K562 (cell line): ENCODE data around the gene SSBP2. TPM values are rescaled to one million over a fixed set of nuclear protein-coding genes. Genes with fewer than 3 reads are reported as not detected.

ENCODE experiments used
- HDGF ChIP-seq: fragments of 450-650 bp; IDR thresholded peaks from 2 replicates; pipeline ENCODE4 v1.6.1; 2016
- MAZ ChIP-seq, 2 experiments: fragments of 450-650 bp in 1 of 2; sonication (generic) in 1 of 2; formaldehyde crosslinking; IDR thresholded peaks in 1 of 2; conservative IDR thresholded peaks in 1 of 2; 2 replicates each; pipeline versions ENCODE4 v1.4.0 to v1.5.0; 2020; ENCODE audit warnings: mild to moderate bottlenecking in 1 of 2, missing genetic modification reagents in 1 of 2
- RBBP5 ChIP-seq: fragments of 200-600 bp; sonication (generic); IDR thresholded peaks from 2 replicates; pipeline ENCODE4 v1.6.1; 2012; ENCODE audit warnings: borderline replicate concordance, mild to moderate bottlenecking, low read length, control low read depth, inconsistent platforms; ENCODE audit not compliant: insufficient read depth, poor library complexity, severe bottlenecking
- RNF2 ChIP-seq: sonication (generic); IDR thresholded peaks from 2 replicates; pipeline ENCODE4 v1.6.1; 2016
- YBX1 ChIP-seq: fragments of 450-650 bp; IDR thresholded peaks from 2 replicates; pipeline ENCODE4 v1.7.1; 2016; ENCODE audit warnings: mild to moderate bottlenecking
- YY1 ChIP-seq, 3 experiments: IDR thresholded peaks; 2 replicates each; pipeline ENCODE4 v1.6.1; 2011; ENCODE audit warnings: low read length in 2 of 3, mild to moderate bottlenecking in 2 of 3, moderate library complexity in 2 of 3, borderline replicate concordance in 1 of 3, control low read depth in 1 of 3, low read depth in 1 of 3; ENCODE audit not compliant: insufficient read depth in 3 of 3, insufficient replicate concordance in 2 of 3, control insufficient read depth in 1 of 3, insufficient read length in 1 of 3; ENCODE audit errors: extremely low read depth in 1 of 3
- ZBTB7A ChIP-seq: IDR thresholded peaks from 2 replicates; pipeline ENCODE4 v1.6.1; 2011; ENCODE audit warnings: low read depth, mild to moderate bottlenecking, low read length, moderate library complexity, borderline replicate concordance; ENCODE audit not compliant: control insufficient read depth
- polyA plus RNA-seq, 8 experiments: library from polyadenylated mRNA; depleted of rRNA in 4 of 8; stranded (reverse) in 5 of 8; unstranded in 3 of 8; fragments of >200 nt; fragmentation: Nextera tagmentation in 2 of 8; fragmentation: Illumina TruSeq in 1 of 8; extraction: Ambion mirVana in 2 of 8; extraction: Trizol in 1 of 8; gene quantifications; 2 replicates each; pipeline versions ENCODE4 v1.2.1 to v1.2.3, GENCODE V29; 2011 to 2014; ENCODE audit warnings: inconsistent platforms in 1 of 8, missing spikeins in 1 of 8
- total RNA-seq, 7 experiments: library from RNA; depleted of rRNA in 6 of 7; stranded (reverse); fragments of >200 nt in 6 of 7; fragmentation: Illumina TruSeq in 2 of 7; extraction: Trizol in 2 of 7; gene quantifications; 2 replicates each; pipeline versions ENCODE4 v1.2.1 to v1.2.3, GENCODE V29; 2011 to 2021; ENCODE audit warnings: low replicate concordance in 1 of 7
- TF ChIP-seq, protein P1 (sequence below): fragments of 450-650 bp; IDR thresholded peaks from 2 replicates; pipeline ENCODE4 v1.6.1; 2016; ENCODE audit warnings: borderline replicate concordance

The SSBP2 gene
- total and polyA plus RNA-seq, 9 of the 15 experiments (the other 6 are each of a cell fraction or from before 2014, with no cell fraction given) = 22.3 to 133 (median 42.1) TPM

DNA sequence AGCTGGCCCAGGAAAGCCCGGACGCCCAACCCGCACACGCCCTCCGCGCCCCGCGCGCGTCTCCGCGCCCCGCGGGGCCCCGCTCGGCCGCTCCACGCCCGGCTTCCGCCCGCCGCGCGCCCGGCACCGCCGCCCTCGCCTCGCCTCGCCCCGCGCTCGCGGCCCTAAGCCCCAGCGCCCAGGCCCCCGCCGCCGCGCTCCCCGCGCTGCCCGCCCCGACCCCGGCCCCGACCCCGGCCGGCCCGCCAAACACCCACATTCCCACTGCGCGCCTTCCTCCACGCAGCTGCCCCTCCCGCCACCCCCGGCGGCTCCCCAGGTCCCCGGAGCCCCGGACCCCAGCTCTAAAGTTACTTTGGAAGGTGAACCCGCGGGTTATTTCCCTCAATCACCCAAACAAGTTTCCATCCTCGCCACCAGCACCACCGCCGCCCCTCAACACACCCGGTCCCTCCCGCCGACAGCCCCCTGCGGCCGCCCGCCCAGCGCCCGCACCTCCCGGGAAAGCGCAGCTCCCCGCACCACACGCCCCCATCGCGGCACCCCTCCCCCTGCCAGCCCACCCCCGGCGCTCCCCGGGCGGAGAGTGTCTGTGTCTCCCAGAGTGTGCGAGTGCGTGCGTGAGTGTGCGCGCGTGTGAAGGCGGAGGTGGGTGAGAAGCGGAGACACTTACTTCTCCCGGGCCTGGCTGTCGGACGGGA lies 439 bp downstream of the SSBP2 start (continued):
- TF ChIP-seq HDGF (no peak), MAZ (CRISPR knock-in tag; conservative IDR thresholded peaks at IDR 0.05 in 1 of 2, IDR thresholded peaks at IDR 0.05 in 1 of 2) (no peak), ZBTB7A (0 out of 2 replicates have a peak, but pooled peaks have one; percentile 15), RBBP5 (peak; percentile 65), YBX1 (no peak), RNF2 (no peak), YY1 (IDR thresholded peaks at IDR 0.05; ENCODE audit: borderline replicate concordance in 1 of 3, control insufficient read depth in 1 of 3, extremely low read depth in 1 of 3, insufficient read depth in 3 of 3, insufficient read length in 1 of 3, insufficient replicate concordance in 2 of 3, low read depth in 1 of 3, low read length in 2 of 3) (peak in 1 of 3 experiments; percentile 7)
- TF ChIP-seq, protein P1, sequence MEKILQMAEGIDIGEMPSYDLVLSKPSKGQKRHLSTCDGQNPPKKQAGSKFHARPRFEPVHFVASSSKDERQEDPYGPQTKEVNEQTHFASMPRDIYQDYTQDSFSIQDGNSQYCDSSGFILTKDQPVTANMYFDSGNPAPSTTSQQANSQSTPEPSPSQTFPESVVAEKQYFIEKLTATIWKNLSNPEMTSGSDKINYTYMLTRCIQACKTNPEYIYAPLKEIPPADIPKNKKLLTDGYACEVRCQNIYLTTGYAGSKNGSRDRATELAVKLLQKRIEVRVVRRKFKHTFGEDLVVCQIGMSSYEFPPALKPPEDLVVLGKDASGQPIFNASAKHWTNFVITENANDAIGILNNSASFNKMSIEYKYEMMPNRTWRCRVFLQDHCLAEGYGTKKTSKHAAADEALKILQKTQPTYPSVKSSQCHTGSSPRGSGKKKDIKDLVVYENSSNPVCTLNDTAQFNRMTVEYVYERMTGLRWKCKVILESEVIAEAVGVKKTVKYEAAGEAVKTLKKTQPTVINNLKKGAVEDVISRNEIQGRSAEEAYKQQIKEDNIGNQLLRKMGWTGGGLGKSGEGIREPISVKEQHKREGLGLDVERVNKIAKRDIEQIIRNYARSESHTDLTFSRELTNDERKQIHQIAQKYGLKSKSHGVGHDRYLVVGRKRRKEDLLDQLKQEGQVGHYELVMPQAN = peak; percentile 75
